Omental fat pad (tissue), 4 donors: ENCODE data around the gene ARID3A. TPM values are rescaled to one million over a fixed set of nuclear protein-coding genes. Genes with fewer than 3 reads are reported as not detected.
A peak's percentile ranks its signal among the peaks of the same experiment; 100 is the strongest.

Experiments used
- ATAC-seq: fragments of 150-250 bp; one replicate; pipeline ENCODE4 v1.9.1; 2016; ENCODE audit warnings: mild to moderate bottlenecking, moderate library complexity; ENCODE audit not compliant: low FRiP score
- DNase-seq: peaks from one replicate; pipeline ENCODE4 v3.0.0-alpha.2; 2019; ENCODE audit warnings: low spot score
- CTCF ChIP-seq, 3 donors: fragments of 450-650 bp; IDR thresholded peaks; one replicate each; pipeline ENCODE4 v1.5.1; 2016 to 2017; ENCODE audit warnings: antibody characterized with exemption in 3 of 3, mild to moderate bottlenecking in 3 of 3, moderate library complexity in 2 of 3
- total RNA-seq, 4 donors: library from RNA; depleted of rRNA; stranded (reverse); fragments of >200 nt; gene quantifications; one replicate each; pipeline ENCODE4 v1.1.0, GENCODE V29; 2016

Gene ARID3A
- total RNA-seq, 4 donors from 2014 or later: 3.7 to 15.1 (median 7.7) TPM

GRCh38 chr19:906480-906879 is 19.4 kb upstream of the ARID3A start:
- TF ChIP-seq CTCF (IDR thresholded peaks at IDR 0.05): no peak
- DNase-seq (no peak), ATAC-seq (no peak)

- ATAC-seq (peak; percentile 11), DNase-seq (no peak)
- TF ChIP-seq CTCF (IDR thresholded peaks at IDR 0.05): no peak
Observed at GRCh38 chr19:907183-907853, 18.5 kb upstream of the ARID3A start.

GRCh38 chr19:911197-912033 is 14.4 kb upstream of the ARID3A start:
- ATAC-seq (no peak), DNase-seq (no peak)
- TF ChIP-seq CTCF (IDR thresholded peaks at IDR 0.05): no peak

GRCh38 chr19:912181-913079 is 13.4 kb upstream of the ARID3A start:
- peak; percentile 42 for ATAC-seq
- no peak for DNase-seq
- TF ChIP-seq CTCF (IDR thresholded peaks at IDR 0.05): no peak

GRCh38 chr19:913080-913748 is 12.6 kb upstream of the ARID3A start, which contains the start of gene R3HDM4:
R3HDM4 (minus strand) TSS chr19:913219; CDS start chr19:913157, 62 bp downstream.
- no peak for TF ChIP-seq CTCF (IDR thresholded peaks at IDR 0.05)
- DNase-seq: peak; percentile 46
- ATAC-seq: peak; percentile 83

GRCh38 chr19:916645-917322 is 9.1 kb upstream of the ARID3A start:
- no peak for DNase-seq
- ATAC-seq: peak; percentile 33
- TF ChIP-seq CTCF (IDR thresholded peaks at IDR 0.05): no peak
